ENCODE results near the gene KCNH6.

DNA sequence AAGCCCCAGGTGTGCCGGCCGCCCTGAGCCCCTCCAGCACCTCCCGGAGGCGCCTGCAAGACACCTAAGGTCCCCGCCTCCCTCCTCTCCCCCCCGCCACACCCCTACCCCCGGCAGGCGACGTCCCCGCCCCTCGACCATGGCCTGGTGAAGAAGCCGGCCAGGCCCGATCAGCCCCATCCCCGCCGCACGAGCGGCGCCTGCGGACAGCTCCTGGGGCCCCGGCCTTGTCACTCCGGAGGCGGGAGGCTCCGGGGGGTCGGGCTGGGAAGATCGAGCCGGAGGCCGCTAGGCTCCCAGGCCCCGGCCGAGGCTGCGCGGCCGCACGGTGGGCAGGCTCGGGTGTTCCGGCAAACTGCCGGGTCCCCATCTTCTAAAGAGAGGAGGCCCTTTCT, 46.7 kb upstream of the KCNH6 start:
- no peak for TF ChIP-seq POLR2A (IDR thresholded peaks at IDR 0.05)
- TF ChIP-seq, protein P1, sequence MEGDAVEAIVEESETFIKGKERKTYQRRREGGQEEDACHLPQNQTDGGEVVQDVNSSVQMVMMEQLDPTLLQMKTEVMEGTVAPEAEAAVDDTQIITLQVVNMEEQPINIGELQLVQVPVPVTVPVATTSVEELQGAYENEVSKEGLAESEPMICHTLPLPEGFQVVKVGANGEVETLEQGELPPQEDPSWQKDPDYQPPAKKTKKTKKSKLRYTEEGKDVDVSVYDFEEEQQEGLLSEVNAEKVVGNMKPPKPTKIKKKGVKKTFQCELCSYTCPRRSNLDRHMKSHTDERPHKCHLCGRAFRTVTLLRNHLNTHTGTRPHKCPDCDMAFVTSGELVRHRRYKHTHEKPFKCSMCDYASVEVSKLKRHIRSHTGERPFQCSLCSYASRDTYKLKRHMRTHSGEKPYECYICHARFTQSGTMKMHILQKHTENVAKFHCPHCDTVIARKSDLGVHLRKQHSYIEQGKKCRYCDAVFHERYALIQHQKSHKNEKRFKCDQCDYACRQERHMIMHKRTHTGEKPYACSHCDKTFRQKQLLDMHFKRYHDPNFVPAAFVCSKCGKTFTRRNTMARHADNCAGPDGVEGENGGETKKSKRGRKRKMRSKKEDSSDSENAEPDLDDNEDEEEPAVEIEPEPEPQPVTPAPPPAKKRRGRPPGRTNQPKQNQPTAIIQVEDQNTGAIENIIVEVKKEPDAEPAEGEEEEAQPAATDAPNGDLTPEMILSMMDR (IDR thresholded peaks at IDR 0.05) = no peak
